NCI-H187 treated with DMSO at 0.1 percent for 48 hours (cell line): ENCODE measurements around the gene CPNE4.
"Not testable (repeated sequence)": the region's sequence is repeated elsewhere in the genome, so short reads cannot be mapped to it uniquely, and the experiment has no call there.

Source experiments
- DNase-seq: peaks from one replicate; lab custom pipeline; 2025; lab: John Stamatoyannopoulos, UW

Gene CPNE4

GRCh38 chr3:132034486-132035464 is at the start of gene CPNE4:
Gene CPNE4 (minus strand): TSS chr3:132035014.
- DNase-seq = peak; percentile 52

GRCh38 chr3:132083583-132084279 is 48.9 kb upstream of the CPNE4 start:
- DNase-seq = no peak

DNA sequence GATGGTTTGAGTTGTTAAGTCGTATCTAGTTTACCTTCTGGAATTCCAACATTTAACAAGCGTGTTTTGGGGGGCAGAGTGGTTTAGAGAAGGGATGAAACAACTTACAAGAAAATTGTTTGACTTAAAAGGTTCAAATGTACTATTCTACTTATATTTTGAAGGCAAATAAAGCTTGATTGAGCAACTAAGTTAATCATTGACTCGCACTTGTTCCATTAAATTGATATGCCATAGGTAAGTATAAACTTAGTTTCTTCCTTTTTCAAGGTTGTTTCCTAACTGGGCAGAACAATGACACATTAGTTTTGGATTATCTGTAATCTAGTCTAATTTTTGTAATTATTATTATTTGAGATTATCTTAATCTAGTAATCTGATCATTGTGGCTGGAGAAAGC is 48.3 kb upstream of the CPNE4 start:
- DNase-seq = no peak

DNA sequence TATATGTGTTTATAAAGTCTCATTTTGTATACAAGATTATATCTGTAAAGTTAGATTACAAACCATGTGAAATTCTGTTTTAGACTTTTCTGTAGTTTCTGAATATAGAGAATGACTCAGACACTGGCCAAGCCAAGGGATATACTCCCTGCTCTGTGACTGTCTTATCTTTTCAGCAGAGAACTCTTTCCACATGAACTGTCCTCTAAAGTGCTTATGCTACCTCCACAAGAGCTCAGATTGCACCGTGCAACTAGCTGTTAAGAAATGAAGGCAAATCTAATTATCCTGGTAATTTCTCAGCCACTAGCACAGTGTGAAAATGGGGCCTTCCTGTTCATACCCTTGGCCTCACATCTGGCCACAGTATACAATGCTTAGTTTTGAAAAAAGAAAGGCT is 44.3 kb upstream of the CPNE4 start:
- no peak for DNase-seq

DNA sequence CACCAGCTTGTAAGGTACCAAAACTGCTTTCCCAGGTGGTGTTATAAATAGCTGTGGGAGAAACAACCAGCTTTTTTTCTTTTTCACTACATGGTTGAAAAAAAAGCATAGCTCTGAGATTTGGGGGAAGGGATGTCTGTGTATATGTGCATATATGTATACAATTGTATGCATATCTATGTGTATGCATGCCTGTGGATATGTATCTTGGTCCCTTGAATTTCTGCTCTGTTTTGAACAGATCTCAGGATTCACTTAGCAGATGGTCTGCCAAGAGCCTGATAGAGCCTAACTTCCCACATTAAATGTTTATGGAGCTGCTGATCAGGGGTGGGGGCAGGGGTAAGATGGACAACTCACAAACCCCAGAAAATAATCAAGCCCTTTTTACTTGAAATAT is 39.0 kb upstream of the CPNE4 start:
- no peak for DNase-seq

- no peak for DNase-seq
These were observed 36.2 kb upstream of the CPNE4 start for GRCh38 chr3:132071043-132071442.

DNA sequence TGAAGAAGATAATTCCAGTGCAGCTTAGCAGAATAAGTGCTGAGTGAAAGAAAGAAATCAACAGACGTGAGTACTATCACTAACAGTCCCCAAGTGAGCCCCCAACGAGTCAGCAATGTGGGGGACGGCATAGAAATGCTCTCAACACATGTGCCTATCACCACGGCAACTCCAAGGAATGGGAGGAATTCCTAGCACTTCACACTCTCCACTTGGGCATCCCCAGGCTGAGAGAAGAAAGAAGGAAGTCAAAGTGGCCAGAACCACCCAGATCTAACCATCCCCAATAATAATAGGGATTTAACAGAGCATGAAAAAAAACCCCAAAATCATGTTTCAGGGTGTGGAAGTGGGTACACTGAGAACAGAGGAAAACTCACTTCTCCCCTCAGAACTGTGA is 29.3 kb upstream of the CPNE4 start:
- no peak for DNase-seq

DNA sequence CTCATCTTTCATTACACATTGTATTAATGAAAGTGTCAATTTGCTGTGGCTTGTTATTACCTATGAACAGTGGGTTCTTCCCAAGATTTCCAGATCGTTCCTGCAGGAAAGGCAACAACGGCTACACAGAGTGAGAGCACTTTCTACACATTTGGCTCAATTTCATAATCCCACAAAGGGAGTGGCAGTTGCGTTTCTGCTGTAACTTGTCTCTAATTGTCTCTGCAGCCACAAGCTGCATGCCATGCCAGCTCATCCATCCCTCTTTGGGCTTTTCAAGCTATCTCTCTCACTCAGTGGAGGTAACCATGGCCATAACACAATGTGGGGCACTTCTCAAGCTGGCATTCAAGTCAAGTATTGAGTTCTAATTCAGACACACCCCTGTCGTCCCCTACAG is 27.7 kb upstream of the CPNE4 start:
- no peak for DNase-seq

DNA sequence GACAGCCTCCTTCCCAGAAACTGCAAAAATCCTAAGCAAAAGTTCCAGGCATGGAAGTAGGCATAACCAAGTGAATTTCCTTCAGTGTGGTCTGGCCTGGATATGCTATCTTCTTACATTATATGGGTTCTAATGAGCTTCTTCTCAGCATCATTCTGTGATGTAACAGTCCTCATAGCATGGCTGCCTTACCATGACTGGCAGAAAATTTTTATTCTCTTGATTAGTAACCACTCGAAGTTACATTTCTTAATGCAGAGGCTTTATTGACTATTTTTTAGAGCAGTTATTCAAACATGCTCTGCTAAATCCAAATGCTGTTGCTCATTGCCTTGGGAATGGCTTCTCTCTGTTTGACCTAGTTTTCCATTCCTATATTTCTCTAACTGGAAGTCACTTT is 21.1 kb upstream of the CPNE4 start:
- no peak for DNase-seq

DNA sequence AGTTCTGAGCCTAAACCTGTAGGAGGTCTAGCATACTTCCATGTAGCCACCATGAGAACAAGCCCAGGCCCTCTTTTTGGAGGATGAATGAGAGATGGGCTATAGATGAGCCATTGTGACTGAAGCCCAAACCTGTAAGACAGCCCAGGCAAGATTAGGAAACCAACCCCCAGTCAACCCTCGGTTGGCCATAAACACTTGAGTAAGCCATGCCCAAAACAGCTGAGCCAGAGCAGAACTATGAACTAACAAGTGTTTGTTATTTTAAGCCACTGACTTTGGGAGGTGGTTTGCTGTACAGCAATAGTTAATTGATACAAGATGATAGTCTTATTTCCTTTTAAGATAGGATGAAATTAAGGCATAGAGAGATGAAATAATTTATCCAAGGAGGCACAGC is 12.4 kb upstream of the CPNE4 start:
- no peak for DNase-seq

GRCh38 chr3:132044874-132045273 is 10.1 kb upstream of the CPNE4 start:
- DNase-seq = not testable (repeated sequence)

- no peak for DNase-seq
These were observed 7.9 kb upstream of the CPNE4 start for GRCh38 chr3:132042681-132043080.

GRCh38 chr3:132038198-132038825 is 3.5 kb upstream of the CPNE4 start:
- no peak for DNase-seq

DNA sequence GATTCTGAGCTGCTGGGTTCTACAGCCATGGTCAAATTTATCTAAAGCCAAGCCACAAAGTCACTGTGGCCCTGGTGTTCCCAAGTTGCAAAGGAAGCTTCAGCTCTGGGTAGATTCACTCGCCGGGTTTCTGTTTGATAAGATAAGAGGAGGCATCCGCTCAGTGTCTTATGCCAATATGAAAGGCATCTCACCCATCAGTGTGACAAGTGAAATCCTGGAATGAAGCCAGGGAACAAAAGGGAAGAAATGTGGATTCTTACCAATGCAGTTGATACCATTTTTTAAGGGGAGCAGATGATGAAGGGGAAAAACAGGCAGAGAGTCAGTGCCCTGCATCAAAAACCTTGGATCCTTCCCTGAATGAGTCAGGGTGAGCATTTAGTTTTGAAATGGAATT is 2.8 kb upstream of the CPNE4 start:
- DNase-seq = no peak

GRCh38 chr3:132037056-132037455 is 2.2 kb upstream of the CPNE4 start:
- no peak for DNase-seq

DNA sequence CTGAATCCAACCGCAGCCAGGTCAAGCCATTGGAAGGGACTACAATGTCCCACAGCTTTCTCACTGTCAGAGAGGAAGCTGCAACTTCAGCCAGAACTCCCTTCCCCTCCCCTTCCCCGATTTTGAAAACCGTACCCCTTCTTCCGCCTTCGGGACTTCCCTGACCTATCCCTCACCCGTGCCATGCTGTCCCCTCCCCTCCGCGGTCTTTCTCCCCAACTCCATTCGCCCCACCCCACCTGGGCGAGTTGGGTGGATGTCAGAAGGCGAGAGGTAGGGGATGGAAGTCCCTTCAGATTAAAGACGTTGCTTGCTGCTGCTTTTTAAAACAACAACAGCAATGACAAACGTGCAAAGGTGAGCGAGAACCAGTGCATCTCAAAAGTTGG is 723 bp downstream of the CPNE4 start:
- no peak for DNase-seq

DNA sequence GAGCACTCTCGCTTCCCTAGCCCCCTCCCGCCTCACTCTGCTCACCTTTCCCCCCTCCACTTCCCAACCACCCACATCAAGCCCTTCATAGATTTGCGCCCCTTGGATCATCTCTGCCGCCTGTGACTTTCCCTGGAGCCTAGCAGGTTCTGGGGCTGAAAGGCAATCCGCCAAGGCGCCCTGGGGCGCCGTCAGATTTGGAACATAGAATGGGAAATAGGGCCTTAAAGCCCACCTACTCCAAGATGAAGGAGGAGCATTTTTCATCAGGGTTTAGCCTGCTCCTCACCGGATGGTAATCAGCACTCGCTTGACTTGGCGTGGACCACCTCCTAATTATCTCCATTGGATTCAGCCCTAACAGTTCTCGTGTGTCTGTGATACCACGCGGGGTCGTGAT is 1.3 kb downstream of the CPNE4 start:
- DNase-seq = no peak

- DNase-seq = no peak
These were observed 1.9 kb downstream of the CPNE4 start for GRCh38 chr3:132032959-132033358.

DNA sequence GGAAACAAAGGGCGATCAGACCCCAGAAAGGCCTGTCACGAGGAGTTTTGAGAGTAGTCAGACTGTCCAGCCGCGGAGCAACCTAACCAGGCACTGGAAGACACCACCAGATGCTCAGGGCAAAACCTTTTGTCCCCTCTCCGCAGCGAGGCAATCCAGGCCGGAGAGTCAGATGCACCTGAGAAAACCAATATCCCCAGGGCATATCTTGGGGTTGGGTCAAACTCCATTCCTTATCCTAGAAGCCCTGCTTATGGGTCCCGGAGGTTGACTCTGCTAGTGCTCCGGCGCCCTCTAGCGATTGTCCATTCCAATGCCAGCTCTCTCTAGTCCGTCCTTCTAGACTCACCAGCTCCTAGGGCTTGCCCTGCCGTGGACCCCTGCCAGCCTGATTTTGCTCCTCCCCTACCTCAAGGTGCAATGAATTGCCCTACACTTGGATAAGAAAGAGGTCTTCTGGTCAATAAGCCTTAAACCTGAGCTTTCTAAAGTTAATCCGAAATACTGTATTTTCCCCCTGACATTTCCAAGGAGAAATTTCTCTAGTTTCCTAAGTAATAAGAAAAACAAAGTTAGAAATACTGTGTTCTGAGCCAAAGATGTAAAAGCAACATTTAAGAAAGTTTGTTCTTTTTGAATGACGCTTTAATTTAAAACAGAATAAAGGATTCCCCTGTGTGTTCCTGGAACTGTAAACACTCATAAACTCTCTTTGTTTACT is 5.5 kb downstream of the CPNE4 start:
- DNase-seq = peak; percentile 67

GRCh38 chr3:132022914-132023313 is 11.9 kb downstream of the CPNE4 start:
- no peak for DNase-seq

- DNase-seq = no peak
These were observed 14.8 kb downstream of the CPNE4 start for GRCh38 chr3:132020058-132020457.

DNA sequence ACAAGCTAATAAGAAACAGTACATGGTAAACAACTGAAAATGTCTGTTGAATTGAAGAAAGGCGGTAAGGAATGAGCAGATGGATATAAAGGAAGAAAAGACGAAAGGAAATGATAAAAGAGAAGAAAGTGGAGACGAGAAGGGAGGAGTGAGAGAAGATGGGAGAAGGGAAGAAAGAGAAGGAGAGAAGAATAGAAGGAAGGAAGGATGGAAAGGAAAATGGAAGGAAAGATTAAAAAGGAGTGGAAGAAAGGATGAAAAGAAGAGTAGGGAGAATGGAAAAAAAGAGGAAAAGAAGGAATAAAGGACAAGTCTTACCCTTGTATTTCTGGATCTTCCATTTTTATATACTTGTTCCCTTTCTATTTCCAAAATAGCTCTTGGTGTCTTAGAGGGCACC is 17.7 kb downstream of the CPNE4 start:
- no peak for DNase-seq
